ENCODE results near the gene HHATL.

Gene HHATL

GRCh38 chr3:42688487-42689420 lies 13.8 kb downstream of the HHATL start:
- H3K27me3 Mint-ChIP-seq, result peaks cover 51% of the 10 kb centered on the region
- no peaks in the 10 kb centered on the region for H3K36me3 Mint-ChIP-seq

GRCh38 chr3:42688016-42688415 lies 14.6 kb downstream of the HHATL start:
- H3K27me3 Mint-ChIP-seq, result peaks cover 58% of the 10 kb centered on the region
- no peak overlapping the region for H3K4me3 Mint-ChIP-seq
- peaks cover 5% of the 10 kb centered on the region for H3K4me1 Mint-ChIP-seq
- H3K27ac Mint-ChIP-seq, result no peak overlapping the region
- no peak for ATAC-seq
- H3K9me3 Mint-ChIP-seq, result no peaks in the 10 kb centered on the region
- H3K36me3 Mint-ChIP-seq, result no peaks in the 10 kb centered on the region

More at GRCh38 chr3:42688487-42689420, 13.8 kb downstream of the HHATL start:
- H3K4me1 Mint-ChIP-seq, result peaks cover 5% of the 10 kb centered on the region
- no peak overlapping the region for H3K27ac Mint-ChIP-seq
- no peak overlapping the region for H3K4me3 Mint-ChIP-seq
- no peak for ATAC-seq
- no peaks in the 10 kb centered on the region for H3K9me3 Mint-ChIP-seq

- no peak overlapping the region for H3K4me3 Mint-ChIP-seq
- H3K9me3 Mint-ChIP-seq, result no peaks in the 10 kb centered on the region
- H3K27ac Mint-ChIP-seq, result no peak overlapping the region
- no peak for ATAC-seq
- H3K4me1 Mint-ChIP-seq, result peaks cover 5% of the 10 kb centered on the region
- no peaks in the 10 kb centered on the region for H3K36me3 Mint-ChIP-seq
- H3K27me3 Mint-ChIP-seq, result peaks cover 66% of the 10 kb centered on the region
Measured at GRCh38 chr3:42686832-42687650, 15.6 kb downstream of the HHATL start.

- peaks cover 5% of the 10 kb centered on the region for H3K4me1 Mint-ChIP-seq
- no peak overlapping the region for H3K4me3 Mint-ChIP-seq
- no peaks in the 10 kb centered on the region for H3K36me3 Mint-ChIP-seq
- peaks cover 66% of the 10 kb centered on the region for H3K27me3 Mint-ChIP-seq
- no peak overlapping the region for H3K27ac Mint-ChIP-seq
- ATAC-seq, result no peak
- no peaks in the 10 kb centered on the region for H3K9me3 Mint-ChIP-seq
Measured at GRCh38 chr3:42685891-42686820, 16.4 kb downstream of the HHATL start.

GRCh38 chr3:42685363-42685881 lies 17.2 kb downstream of the HHATL start, which contains the start of gene KLHL40:
Gene KLHL40 (plus strand): TSS chr3:42685537. CDS start chr3:42685619, 82 bp downstream.
- peaks cover 5% of the 10 kb centered on the region for H3K4me1 Mint-ChIP-seq
- H3K36me3 Mint-ChIP-seq, result no peaks in the 10 kb centered on the region
- H3K27me3 Mint-ChIP-seq, result peaks cover 63% of the 10 kb centered on the region
- no peaks in the 10 kb centered on the region for H3K9me3 Mint-ChIP-seq
- ATAC-seq, result no peak
- no peak within 1 kb of the TSS for H3K4me3 Mint-ChIP-seq
- no peak within 1 kb of the TSS for H3K27ac Mint-ChIP-seq

- Mint-ChIP-seq H3K36me3 (no peaks in the 10 kb centered on the region), H3K9me3 (no peaks in the 10 kb centered on the region), H3K27me3 (peaks cover 56% of the 10 kb centered on the region), H3K4me3 (no peak overlapping the region), H3K4me1 (peaks cover 5% of the 10 kb centered on the region), H3K27ac (no peak overlapping the region)
- ATAC-seq, result no peak
Measured at GRCh38 chr3:42684632-42685362, 17.8 kb downstream of the HHATL start.

GRCh38 chr3:42683875-42684598 lies 18.6 kb downstream of the HHATL start:
- H3K4me1 Mint-ChIP-seq, result peaks cover 5% of the 10 kb centered on the region
- H3K27ac Mint-ChIP-seq, result no peak overlapping the region
- H3K4me3 Mint-ChIP-seq, result no peak overlapping the region
- H3K36me3 Mint-ChIP-seq, result no peaks in the 10 kb centered on the region
- no peak for ATAC-seq
- H3K27me3 Mint-ChIP-seq, result peaks cover 53% of the 10 kb centered on the region
- H3K9me3 Mint-ChIP-seq, result peaks cover 2% of the 10 kb centered on the region

GRCh38 chr3:42682301-42683070 lies 20.1 kb downstream of the HHATL start:
- Mint-ChIP-seq H3K4me1 (peaks cover 5% of the 10 kb centered on the region), H3K36me3 (peaks cover 10% of the 10 kb centered on the region), H3K27me3 (peaks cover 45% of the 10 kb centered on the region), H3K27ac (no peak overlapping the region), H3K9me3 (peaks cover 11% of the 10 kb centered on the region), H3K4me3 (no peak overlapping the region)
- no peak for ATAC-seq

GRCh38 chr3:42681361-42682038 lies 21.1 kb downstream of the HHATL start:
- no peak overlapping the region for H3K4me3 Mint-ChIP-seq

GRCh38 chr3:42680806-42681205 lies 21.8 kb downstream of the HHATL start:
- Mint-ChIP-seq H3K4me3 (no peak overlapping the region), H3K36me3 (peaks cover 11% of the 10 kb centered on the region), H3K27ac (no peak overlapping the region), H3K9me3 (peaks cover 14% of the 10 kb centered on the region), H3K4me1 (peaks cover 2% of the 10 kb centered on the region), H3K27me3 (peaks cover 28% of the 10 kb centered on the region)
- no peak for ATAC-seq

More at GRCh38 chr3:42681361-42682038, 21.1 kb downstream of the HHATL start:
- H3K27ac Mint-ChIP-seq, result no peak overlapping the region
- peaks cover 12% of the 10 kb centered on the region for H3K9me3 Mint-ChIP-seq
- H3K27me3 Mint-ChIP-seq, result peaks cover 35% of the 10 kb centered on the region
- H3K4me1 Mint-ChIP-seq, result peaks cover 5% of the 10 kb centered on the region
- H3K36me3 Mint-ChIP-seq, result peaks cover 11% of the 10 kb centered on the region
- ATAC-seq, result no peak

- H3K27ac Mint-ChIP-seq, result no peak overlapping the region
- ATAC-seq, result no peak
Measured at GRCh38 chr3:42680271-42680670, 22.3 kb downstream of the HHATL start.

GRCh38 chr3:42678447-42678846 lies 24.2 kb downstream of the HHATL start:
- Mint-ChIP-seq H3K4me1 (no peaks in the 10 kb centered on the region), H3K27me3 (peaks cover 12% of the 10 kb centered on the region), H3K36me3 (peaks cover 11% of the 10 kb centered on the region), H3K9me3 (peaks cover 14% of the 10 kb centered on the region), H3K4me3 (no peak overlapping the region), H3K27ac (no peak overlapping the region)
- ATAC-seq, result no peak

More at GRCh38 chr3:42680271-42680670, 22.3 kb downstream of the HHATL start:
- H3K4me1 Mint-ChIP-seq, result no peaks in the 10 kb centered on the region
- H3K4me3 Mint-ChIP-seq, result no peak overlapping the region
- H3K9me3 Mint-ChIP-seq, result peaks cover 14% of the 10 kb centered on the region
- H3K36me3 Mint-ChIP-seq, result peaks cover 11% of the 10 kb centered on the region
- H3K27me3 Mint-ChIP-seq, result peaks cover 23% of the 10 kb centered on the region

All from stimulated activated memory B cell treated with anti-CD40 and anti-IgM and Interleukin-4, amounts not matched to agents 10 μg/mL and 1 μg/mL and 100 μg/mL, for 72 hours (primary cell).